Measurements from ENCODE around the gene RCCD1. TPM values are rescaled to one million over a fixed set of nuclear protein-coding genes. Genes with fewer than 3 reads are reported as not detected.

The RCCD1 gene
- total RNA-seq, 1 experiment from 2014 or later: 26.1 TPM

- TF ChIP-seq SOX15 (CRISPR knock-in tag; IDR thresholded peaks at IDR 0.05) (no peak), RELA (CRISPR knock-in tag; IDR thresholded peaks at IDR 0.05; ENCODE audit: borderline replicate concordance) (no peak), AFF4 (CRISPR knock-in tag; IDR thresholded peaks at IDR 0.05; ENCODE audit: borderline replicate concordance) (no peak), NFATC4 (CRISPR knock-in tag; IDR thresholded peaks at IDR 0.05) (no peak)
These were observed 12.1 kb upstream of the RCCD1 start (continued) for GRCh38 chr15:90942354-90943120.

- ChIA-PET CTCF (interaction anchor here (1.2 to 3.6 kb wide), 2 partner anchors 12 to 13 kb away, joined by 3 to 23 read pairs; partner anchors contain the start of gene HDDC3), POLR2A (no interaction called here)
- TF ChIP-seq CDX4 (CRISPR knock-in tag; IDR thresholded peaks at IDR 0.05; ENCODE audit: borderline replicate concordance) (no peak), ZNF317 (CRISPR knock-in tag; IDR thresholded peaks at IDR 0.05; ENCODE audit: borderline replicate concordance, low read depth) (no peak), NR2C2 (CRISPR knock-in tag; IDR thresholded peaks at IDR 0.05) (no peak), TP53 (CRISPR knock-in tag; IDR thresholded peaks at IDR 0.05) (no peak), USF1 (CRISPR knock-in tag; IDR thresholded peaks at IDR 0.05) (no peak), JUN (CRISPR knock-in tag; IDR thresholded peaks at IDR 0.05) (no peak), SMAD4 (CRISPR knock-in tag; IDR thresholded peaks at IDR 0.05) (no peak)
- Mint-ChIP-seq H3K36me3 (peaks cover 72% of the 10 kb centered on the region), H3K27me3 (ENCODE audit: low read depth) (no peaks in the 10 kb centered on the region), H3K27ac (no peak overlapping the region), H3K4me1 (no peaks in the 10 kb centered on the region), H3K4me3 (no peak overlapping the region), H3K9me3 (no peaks in the 10 kb centered on the region)
- ATAC-seq: no peak
- DNase-seq (ENCODE audit: low spot score): no peak
These were observed 9.6 kb upstream of the RCCD1 start for GRCh38 chr15:90945091-90945490.

- ChIA-PET CTCF (interaction anchor here (1.1 to 3.6 kb wide), 3 partner anchors 10 to 86 kb away, joined by 3 to 23 read pairs (median 12); partner anchors contain the start of gene HDDC3), POLR2A (interaction anchor here (0.6 kb wide), 1 partner anchor 8 kb away, joined by 4 read pairs; the partner anchor contains the start of gene RCCD1)
- Mint-ChIP-seq H3K36me3 (peaks cover 71% of the 10 kb centered on the region), H3K27ac (no peak overlapping the region), H3K27me3 (ENCODE audit: low read depth) (no peaks in the 10 kb centered on the region), H3K9me3 (no peaks in the 10 kb centered on the region), H3K4me1 (no peaks in the 10 kb centered on the region), H3K4me3 (no peak overlapping the region)
- ATAC-seq (no peak), DNase-seq (ENCODE audit: low spot score) (no peak)
- TF ChIP-seq ZNF121 (CRISPR knock-in tag; IDR thresholded peaks at IDR 0.05) (no peak), E2F5 (CRISPR knock-in tag; IDR thresholded peaks at IDR 0.05) (no peak), ERG (CRISPR knock-in tag; IDR thresholded peaks at IDR 0.05) (no peak), SMAD4 (CRISPR knock-in tag; IDR thresholded peaks at IDR 0.05) (no peak), HMGXB4 (CRISPR knock-in tag; IDR thresholded peaks at IDR 0.05) (no peak), ELF4 (CRISPR knock-in tag; IDR thresholded peaks at IDR 0.05; ENCODE audit: low read depth) (no peak), CREB1 (CRISPR knock-in tag; IDR thresholded peaks at IDR 0.05) (no peak), ZNF138 (CRISPR knock-in tag; conservative IDR thresholded peaks at IDR 0.05) (no peak)
- TF ChIP-seq, protein P1, sequence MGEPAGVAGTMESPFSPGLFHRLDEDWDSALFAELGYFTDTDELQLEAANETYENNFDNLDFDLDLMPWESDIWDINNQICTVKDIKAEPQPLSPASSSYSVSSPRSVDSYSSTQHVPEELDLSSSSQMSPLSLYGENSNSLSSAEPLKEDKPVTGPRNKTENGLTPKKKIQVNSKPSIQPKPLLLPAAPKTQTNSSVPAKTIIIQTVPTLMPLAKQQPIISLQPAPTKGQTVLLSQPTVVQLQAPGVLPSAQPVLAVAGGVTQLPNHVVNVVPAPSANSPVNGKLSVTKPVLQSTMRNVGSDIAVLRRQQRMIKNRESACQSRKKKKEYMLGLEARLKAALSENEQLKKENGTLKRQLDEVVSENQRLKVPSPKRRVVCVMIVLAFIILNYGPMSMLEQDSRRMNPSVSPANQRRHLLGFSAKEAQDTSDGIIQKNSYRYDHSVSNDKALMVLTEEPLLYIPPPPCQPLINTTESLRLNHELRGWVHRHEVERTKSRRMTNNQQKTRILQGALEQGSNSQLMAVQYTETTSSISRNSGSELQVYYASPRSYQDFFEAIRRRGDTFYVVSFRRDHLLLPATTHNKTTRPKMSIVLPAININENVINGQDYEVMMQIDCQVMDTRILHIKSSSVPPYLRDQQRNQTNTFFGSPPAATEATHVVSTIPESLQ (CRISPR knock-in tag; IDR thresholded peaks at IDR 0.05): no peak
These were observed 8.1 kb upstream of the RCCD1 start for GRCh38 chr15:90946538-90946937.

All from WTC11 (cell line).